Adrenal gland (tissue), 12 donors: ENCODE measurements around the gene RHOT1. TPM values are rescaled to one million over a fixed set of nuclear protein-coding genes. Genes with fewer than 3 reads are reported as not detected.
A peak's percentile ranks its signal among the peaks of the same experiment; 100 is the strongest.

Experiments
- DNase-seq, 7 donors: peaks; one replicate each; pipeline ENCODE4 v3.0.0-alpha.2; 2019 to 2020
- H3K27ac ChIP-seq, 5 donors: fragments of 200-600 bp; sonication (generic) in 4 of 5; 1 replicate in 3 of 5; 2 replicates in 2 of 5; pipeline versions ENCODE4 v1.5.1 to v1.8.0; 2016 to 2020; ENCODE audit warnings: mild to moderate bottlenecking in 1 of 5
- H3K27me3 ChIP-seq: fragments of 200-600 bp; 2 replicates; pipeline ENCODE4 v1.8.0; 2021
- H3K36me3 ChIP-seq, 2 donors: fragments of 200-600 bp; replicated peaks in 1 of 2; 1 replicate in 1 of 2; 2 replicates in 1 of 2; pipeline versions ENCODE4 v1.5.1 to v1.8.0; 2018 to 2022
- H3K4me1 ChIP-seq, 2 donors: fragments of 200-600 bp; replicated peaks in 1 of 2; 1 replicate in 1 of 2; 2 replicates in 1 of 2; pipeline versions ENCODE4 v1.5.1 to v1.8.0; 2018 to 2021
- H3K4me3 ChIP-seq, 4 donors: fragments of 200-600 bp; sonication (generic) in 3 of 4; one replicate each; pipeline ENCODE4 v1.5.1; 2016 to 2018
- H3K9me3 ChIP-seq, 3 donors: fragments of 200-600 bp; sonication (generic) in 1 of 3; replicated peaks in 1 of 3; 1 replicate in 2 of 3; 2 replicates in 1 of 3; pipeline versions ENCODE4 v1.5.1 to v1.8.0; 2016 to 2021
- POLR2A ChIP-seq, 2 donors: fragments of 450-650 bp; IDR thresholded peaks; one replicate each; pipeline ENCODE4 v1.6.1; 2017; ENCODE audit warnings: antibody characterized with exemption in 2 of 2, mild to moderate bottlenecking in 2 of 2, moderate library complexity in 1 of 2
- WGBS, 4 donors: extraction: QIAGEN DNeasy Blood & Tissue Kit in 2 of 4; methylation state at CpG; one replicate each; pipeline versions ENCODE4 v1.1.5 to v1.1.7; 2013 to 2017; 5-methylcytosine and 5-hydroxymethylcytosine counted together
- intact Hi-C, 2 donors: fragments of 100-400 bp; cut with DNase I; formaldehyde crosslinking; loops; one replicate each; pipeline versions ENCODE4 v1.14.1 to v1.15.0; 2022 to 2023
- polyA plus RNA-seq, 3 donors: library from polyadenylated mRNA; stranded (reverse); fragments of 200-250 nt in 2 of 3; fragments of 350-450 nt in 1 of 3; fragmentation: Illumina TruSeq in 1 of 3; extraction: RNeasy Lipid Tissue Mini Kit (QIAGEN cat#74804) in 1 of 3; gene quantifications; one replicate each; pipeline ENCODE4 v1.2.3, GENCODE V29; 2013 to 2014
- total RNA-seq, 9 donors: library from RNA; depleted of rRNA in 4 of 9; stranded (reverse); fragments of >200 nt in 4 of 9; fragments of 120-200 nt in 1 of 9; fragmentation: NEBNext Ultra II Directional in 1 of 9; extraction: Animal tissue kit (Norgen Biotek cat#: 25700) in 1 of 9; gene quantifications; one replicate each; pipeline versions ENCODE4 v1.1.0 to v1.2.4, GENCODE V29; 2013 to 2023
- TF ChIP-seq, protein P1 (sequence below), 6 experiments: fragments of 450-650 bp in 4 of 6; fragments of 200-600 bp in 2 of 6; sonication (generic) in 1 of 6; IDR thresholded peaks; 1 replicate in 5 of 6; 2 replicates in 1 of 6; pipeline versions ENCODE4 v1.5.1 to v1.8.0; 2016 to 2021; ENCODE audit warnings: antibody characterized with exemption in 6 of 6, mild to moderate bottlenecking in 2 of 6, moderate library complexity in 1 of 6
- donor health status: healthy with polysubstance abuse.
- donor health status: Bipolar disorder and iron deficiency.
- donor health status: DM: yes; HTN: yes; CAD: no.
- donor health status: DM: no; HTN: no; CAD: no.
- donor health status: DM: no; HTN: no; CAD: no.
- donor health status: DM: yes; HTN: yes; CAD: no.

RHOT1 gene
- total and polyA plus RNA-seq, 12 donors, result 44.2 to 97.7 (median 66.4) TPM

DNA sequence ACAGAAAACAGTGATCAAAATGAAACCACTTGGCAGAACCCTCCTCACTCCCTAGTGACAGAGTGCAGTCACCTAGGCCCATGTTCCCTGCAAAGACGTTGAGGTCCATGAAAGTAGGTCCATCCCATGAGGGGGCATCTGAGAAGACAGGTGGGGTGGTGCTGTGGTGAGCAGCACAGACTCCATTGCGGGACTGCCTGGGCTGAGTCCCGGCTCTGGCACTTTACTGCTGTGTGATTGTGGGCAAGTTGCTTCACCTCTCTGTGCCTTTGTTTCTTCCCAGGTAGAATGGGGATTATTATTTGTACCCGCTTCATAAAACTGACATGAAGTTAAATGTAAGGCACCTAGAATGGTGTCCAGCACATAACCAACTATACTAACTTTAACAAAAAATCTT is 23.5 kb upstream of the RHOT1 start:
- intact Hi-C loops, result no loop called here
- DNase-seq, result peak in 1 of 7 donors; percentile 30
- Histone ChIP-seq H3K9me3 (no peaks in the 10 kb centered on the region), H3K27ac (no peak overlapping the region), H3K4me3 (no peak overlapping the region), H3K36me3 (no peaks in the 10 kb centered on the region), H3K27me3 (no peaks in the 10 kb centered on the region), H3K4me1 (no peaks in the 10 kb centered on the region)
- TF ChIP-seq POLR2A (IDR thresholded peaks at IDR 0.05), result no peak
- TF ChIP-seq, protein P1, sequence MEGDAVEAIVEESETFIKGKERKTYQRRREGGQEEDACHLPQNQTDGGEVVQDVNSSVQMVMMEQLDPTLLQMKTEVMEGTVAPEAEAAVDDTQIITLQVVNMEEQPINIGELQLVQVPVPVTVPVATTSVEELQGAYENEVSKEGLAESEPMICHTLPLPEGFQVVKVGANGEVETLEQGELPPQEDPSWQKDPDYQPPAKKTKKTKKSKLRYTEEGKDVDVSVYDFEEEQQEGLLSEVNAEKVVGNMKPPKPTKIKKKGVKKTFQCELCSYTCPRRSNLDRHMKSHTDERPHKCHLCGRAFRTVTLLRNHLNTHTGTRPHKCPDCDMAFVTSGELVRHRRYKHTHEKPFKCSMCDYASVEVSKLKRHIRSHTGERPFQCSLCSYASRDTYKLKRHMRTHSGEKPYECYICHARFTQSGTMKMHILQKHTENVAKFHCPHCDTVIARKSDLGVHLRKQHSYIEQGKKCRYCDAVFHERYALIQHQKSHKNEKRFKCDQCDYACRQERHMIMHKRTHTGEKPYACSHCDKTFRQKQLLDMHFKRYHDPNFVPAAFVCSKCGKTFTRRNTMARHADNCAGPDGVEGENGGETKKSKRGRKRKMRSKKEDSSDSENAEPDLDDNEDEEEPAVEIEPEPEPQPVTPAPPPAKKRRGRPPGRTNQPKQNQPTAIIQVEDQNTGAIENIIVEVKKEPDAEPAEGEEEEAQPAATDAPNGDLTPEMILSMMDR (IDR thresholded peaks at IDR 0.05), result no peak
- WGBS, 4 donors, result 84 to 94% (median 85%) methylated on average over 3 to 4 of the region's 4 CpGs

DNA sequence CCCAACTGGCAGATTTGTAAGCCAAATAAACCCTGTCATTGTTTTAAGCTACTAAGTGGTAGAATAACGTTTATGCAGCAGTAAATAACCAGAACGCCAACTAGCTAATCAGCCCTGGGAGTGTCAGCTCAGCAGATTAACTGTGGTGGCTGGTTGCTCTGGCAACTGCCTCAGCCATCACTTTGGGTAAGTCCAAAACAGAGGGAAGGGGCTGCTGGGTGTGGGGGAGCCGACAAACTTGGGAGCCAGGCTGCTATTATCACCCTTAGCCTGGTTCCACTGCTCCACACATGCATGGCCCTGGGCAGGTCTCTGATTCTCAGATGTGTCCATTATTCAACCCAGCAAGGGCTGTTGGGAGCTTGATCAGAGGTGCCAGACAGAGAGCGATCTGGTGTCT is 22.2 kb upstream of the RHOT1 start:
- TF ChIP-seq POLR2A (IDR thresholded peaks at IDR 0.05), result no peak
- TF ChIP-seq, protein P1 (IDR thresholded peaks at IDR 0.05), result no peak
- H3K9me3 ChIP-seq, result no peaks in the 10 kb centered on the region
- no peaks in the 10 kb centered on the region for H3K4me1 ChIP-seq
- H3K27me3 ChIP-seq, result no peaks in the 10 kb centered on the region
- WGBS, 4 donors, result 56 to 62% (median 58%) methylated on average over 4 of the region's 4 CpGs
- H3K36me3 ChIP-seq, result no peaks in the 10 kb centered on the region
- no peak overlapping the region for H3K4me3 ChIP-seq
- intact Hi-C loops, result no loop called here
- H3K27ac ChIP-seq, result no peak overlapping the region
- peak in 1 of 7 donors; percentile 23 for DNase-seq

DNA sequence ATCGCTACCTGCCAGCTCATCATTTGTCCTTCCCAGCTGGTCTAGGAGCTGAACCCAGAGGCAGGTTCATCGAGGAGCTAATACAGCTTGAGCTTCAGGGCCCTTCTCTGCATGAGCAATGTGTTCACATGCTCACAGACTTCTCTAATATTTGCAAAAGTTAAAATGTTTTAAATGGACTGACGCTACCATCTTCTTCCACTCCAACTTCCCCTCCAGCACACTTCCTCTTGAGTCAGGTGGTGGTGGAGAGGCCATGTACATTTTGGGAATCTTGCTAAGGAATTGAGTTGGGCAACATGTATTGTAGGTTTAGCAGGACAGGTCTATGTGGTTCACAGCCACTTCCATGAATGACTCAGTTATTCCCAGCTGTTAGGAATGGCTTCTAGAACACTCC is 21.6 kb upstream of the RHOT1 start:
- intact Hi-C loops, result no loop called here
- no peak overlapping the region for H3K4me3 ChIP-seq
- no peak for DNase-seq
- TF ChIP-seq, protein P1 (IDR thresholded peaks at IDR 0.05), result no peak
- no peak for TF ChIP-seq POLR2A (IDR thresholded peaks at IDR 0.05)
- no peaks in the 10 kb centered on the region for H3K27me3 ChIP-seq
- H3K4me1 ChIP-seq, result no peaks in the 10 kb centered on the region
- WGBS, 4 donors, result 77 to 86% (median 84%) methylated on average over 3 of the region's 3 CpGs
- H3K27ac ChIP-seq, result no peak overlapping the region
- H3K36me3 ChIP-seq, result no peaks in the 10 kb centered on the region
- no peaks in the 10 kb centered on the region for H3K9me3 ChIP-seq

GRCh38 chr17:32123782-32124181 is 18.5 kb upstream of the RHOT1 start:
- H3K4me3 ChIP-seq, result no peak overlapping the region
- no peaks in the 10 kb centered on the region for H3K9me3 ChIP-seq
- H3K4me1 ChIP-seq, result peaks cover 3 to 15% of the 10 kb centered on the region in 2 donors
- intact Hi-C loops, result no loop called here
- no peaks in the 10 kb centered on the region for H3K27me3 ChIP-seq
- no peaks in the 10 kb centered on the region for H3K36me3 ChIP-seq
- no peak overlapping the region for H3K27ac ChIP-seq
- peak in 2 of 7 donors; percentile 10 to 38 for DNase-seq
- no peak for TF ChIP-seq POLR2A (IDR thresholded peaks at IDR 0.05)
- TF ChIP-seq, protein P1 (IDR thresholded peaks at IDR 0.05), result no peak
- 73 to 80% (median 75%) methylated on average over 6 of the region's 6 CpGs for WGBS, 4 donors
